Measurements from ENCODE around the gene EPHA4.

GRCh38 chr2:221572219-221572820, at the start of gene EPHA4:
- no peak for TF ChIP-seq NRF1 (IDR thresholded peaks at IDR 0.05; ENCODE audit: low read depth, low read length)
- peak; percentile 16; the same call in 1 of the 2 replicates for TF ChIP-seq CTCF (IDR thresholded peaks at IDR 0.05)
- no peak for TF ChIP-seq RAD21 (IDR thresholded peaks at IDR 0.05; ENCODE audit: low read length)
- TF ChIP-seq REST (IDR thresholded peaks at IDR 0.05; ENCODE audit: low read depth, low read length): no peak
- TF ChIP-seq JUND (IDR thresholded peaks at IDR 0.05): no peak
- TF ChIP-seq ZBTB33 (IDR thresholded peaks at IDR 0.05; ENCODE audit: borderline replicate concordance, low read depth): no peak
- no peak for TF ChIP-seq RXRA (IDR thresholded peaks at IDR 0.05; ENCODE audit: borderline replicate concordance, low read depth)
- no peak for TF ChIP-seq FOSL2 (IDR thresholded peaks at IDR 0.05; ENCODE audit: borderline replicate concordance, low read depth)
- no peak for TF ChIP-seq POLR2AphosphoS5 (IDR thresholded peaks at IDR 0.05; ENCODE audit: low read depth, low read length)
